MG63 (cell line): ENCODE results near the gene ZRANB1. TPM values are rescaled to one million over a fixed set of nuclear protein-coding genes. Genes with fewer than 3 reads are reported as not detected.
"Not testable (repeated sequence)": the region's sequence is repeated elsewhere in the genome, so short reads cannot be mapped to it uniquely, and the experiment has no call there.

Experiments used
- DNase-seq: peaks from one replicate; pipeline ENCODE4 v3.0.0-alpha.2; 2020
- H3K27me3 ChIP-seq: fragments of 250-450 bp; sonication (Bioruptor Pico); 2 replicates; pipeline ENCODE4 v1.5.1; 2020; ENCODE audit warnings: mild to moderate bottlenecking, moderate library complexity
- H3K36me3 ChIP-seq: fragments of 250-450 bp; sonication (Bioruptor Pico); 2 replicates; pipeline ENCODE4 v1.5.1; 2020; ENCODE audit warnings: mild to moderate bottlenecking, moderate library complexity
- H3K4me3 ChIP-seq: fragments of 250-450 bp; sonication (Bioruptor Pico); 2 replicates; pipeline ENCODE4 v1.5.1; 2020; ENCODE audit warnings: mild to moderate bottlenecking, moderate library complexity
- H3K9me3 ChIP-seq: fragments of 250-450 bp; sonication (Bioruptor Pico); 2 replicates; pipeline ENCODE4 v1.5.1; 2020; ENCODE audit warnings: mild to moderate bottlenecking, moderate library complexity
- total RNA-seq: library from RNA; depleted of rRNA; stranded (reverse); fragments of >200 nt; shearing (Covaris generic); gene quantifications from 2 replicates; pipeline ENCODE4 v1.2.3, GENCODE V29; 2014; ENCODE audit warnings: low replicate concordance; rRNA removed

The ZRANB1 gene
- total RNA-seq, result 20.9 and 24.4 TPM in 2 replicates

DNA sequence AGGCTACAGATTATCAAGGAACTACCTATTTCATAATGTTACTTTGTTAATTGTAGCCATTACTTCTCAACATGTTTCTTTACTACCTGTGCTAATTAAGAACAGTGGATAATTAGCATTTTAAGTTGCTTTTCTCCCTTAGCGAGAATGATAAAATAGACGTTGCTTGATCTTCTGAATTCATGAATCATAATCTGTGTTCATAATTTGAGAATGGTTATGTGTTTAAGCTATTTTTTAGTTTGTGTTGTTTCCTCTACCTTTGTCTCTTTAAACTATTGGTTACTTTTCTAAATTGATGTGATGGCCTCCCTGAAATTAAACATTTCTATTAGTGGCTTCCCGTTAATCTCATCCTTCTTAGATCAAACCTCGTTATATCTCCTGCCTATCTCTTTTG is at the start of gene ZRANB1:
Gene ZRANB1, plus strand, starts transcription at position 301 of the 400 bp plus-strand sequence. CDS start 371 bp downstream, outside the sequence.
- Histone ChIP-seq H3K9me3 (no peaks in the 10 kb centered on the region), H3K27me3 (no peaks in the 10 kb centered on the region; the same call in 1 of the 2 replicates), H3K36me3 (peaks cover 13% of the 10 kb centered on the region), H3K4me3 (no peak within 1 kb of the TSS)
- DNase-seq, result no peak

DNA sequence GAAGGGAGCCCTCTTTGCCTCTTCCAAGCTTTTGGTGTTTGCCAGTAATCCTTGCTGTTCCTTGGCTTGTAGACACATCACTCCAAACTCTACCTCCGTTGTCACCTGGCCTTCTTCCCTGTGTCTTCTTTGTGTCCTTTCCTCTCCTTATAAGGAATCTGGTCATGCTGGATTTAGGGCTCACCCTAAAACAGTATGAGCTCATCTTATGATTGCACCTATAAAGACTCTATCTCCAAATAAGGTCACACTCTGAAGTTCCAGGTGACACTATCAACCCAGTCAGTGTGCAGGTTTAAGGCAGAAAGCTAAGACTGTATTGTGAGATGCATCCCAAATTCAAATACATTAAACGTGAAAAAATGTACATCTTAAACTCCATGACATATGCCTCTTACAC is 49.0 kb upstream of the ZRANB1 start:
- DNase-seq, result no peak
- Histone ChIP-seq H3K36me3 (no peaks in the 10 kb centered on the region), H3K27me3 (no peaks in the 10 kb centered on the region), H3K4me3 (no peak overlapping the region), H3K9me3 (no peaks in the 10 kb centered on the region)

- Histone ChIP-seq H3K9me3 (no peaks in the 10 kb centered on the region), H3K27me3 (no peaks in the 10 kb centered on the region), H3K4me3 (no peak overlapping the region), H3K36me3 (no peaks in the 10 kb centered on the region)
- no peak for DNase-seq
Observed at GRCh38 chr10:124894569-124895215, 47.2 kb upstream of the ZRANB1 start.

DNA sequence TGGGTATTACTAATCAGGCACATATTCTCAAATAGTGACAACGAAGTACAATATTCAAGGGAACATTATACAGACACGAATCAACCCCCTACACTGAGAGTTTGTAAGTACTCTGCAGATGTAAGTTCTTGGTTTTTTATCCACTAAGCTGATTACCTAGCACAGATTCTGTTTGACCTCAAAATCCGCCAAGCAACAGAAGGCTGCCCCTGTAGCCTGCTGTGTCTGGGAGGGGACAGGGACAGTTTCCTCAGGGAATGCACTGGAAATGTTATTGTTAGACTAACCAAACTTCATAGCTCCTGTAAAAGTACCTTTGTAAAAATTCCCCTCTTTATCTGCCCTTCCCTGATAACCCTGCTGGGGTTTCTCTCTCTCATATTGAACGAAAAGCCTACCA is 45.2 kb upstream of the ZRANB1 start:
- no peaks in the 10 kb centered on the region for H3K36me3 ChIP-seq
- H3K4me3 ChIP-seq, result no peak overlapping the region
- H3K9me3 ChIP-seq, result no peaks in the 10 kb centered on the region
- no peaks in the 10 kb centered on the region for H3K27me3 ChIP-seq
- no peak for DNase-seq

- H3K4me3 ChIP-seq, result no peak overlapping the region
- no peak for DNase-seq
- no peaks in the 10 kb centered on the region for H3K9me3 ChIP-seq
- H3K27me3 ChIP-seq, result no peaks in the 10 kb centered on the region
- H3K36me3 ChIP-seq, result no peaks in the 10 kb centered on the region
Observed at GRCh38 chr10:124898471-124898870, 43.5 kb upstream of the ZRANB1 start.

GRCh38 chr10:124899151-124899550 is 42.8 kb upstream of the ZRANB1 start:
- Histone ChIP-seq H3K9me3 (no peaks in the 10 kb centered on the region), H3K4me3 (no peak overlapping the region), H3K36me3 (no peaks in the 10 kb centered on the region), H3K27me3 (no peaks in the 10 kb centered on the region)
- no peak for DNase-seq

- no peak for DNase-seq
- H3K4me3 ChIP-seq, result no peak overlapping the region
- no peaks in the 10 kb centered on the region for H3K27me3 ChIP-seq
- H3K36me3 ChIP-seq, result no peaks in the 10 kb centered on the region
- no peaks in the 10 kb centered on the region for H3K9me3 ChIP-seq
Observed at GRCh38 chr10:124902462-124902861, 39.5 kb upstream of the ZRANB1 start.

GRCh38 chr10:124903111-124903510 is 38.8 kb upstream of the ZRANB1 start:
- Histone ChIP-seq H3K36me3 (no peaks in the 10 kb centered on the region), H3K4me3 (no peak overlapping the region), H3K9me3 (no peaks in the 10 kb centered on the region), H3K27me3 (no peaks in the 10 kb centered on the region)
- DNase-seq, result peak; percentile 67

- H3K27me3 ChIP-seq, result no peaks in the 10 kb centered on the region
- no peak overlapping the region for H3K4me3 ChIP-seq
- no peaks in the 10 kb centered on the region for H3K36me3 ChIP-seq
- no peak for DNase-seq
- H3K9me3 ChIP-seq, result no peaks in the 10 kb centered on the region
Observed at GRCh38 chr10:124904796-124905195, 37.1 kb upstream of the ZRANB1 start.

GRCh38 chr10:124906551-124907001 is 35.3 kb upstream of the ZRANB1 start:
- no peaks in the 10 kb centered on the region for H3K9me3 ChIP-seq
- no peak overlapping the region for H3K4me3 ChIP-seq
- DNase-seq, result peak; percentile 86
- H3K27me3 ChIP-seq, result no peaks in the 10 kb centered on the region
- H3K36me3 ChIP-seq, result no peaks in the 10 kb centered on the region

DNA sequence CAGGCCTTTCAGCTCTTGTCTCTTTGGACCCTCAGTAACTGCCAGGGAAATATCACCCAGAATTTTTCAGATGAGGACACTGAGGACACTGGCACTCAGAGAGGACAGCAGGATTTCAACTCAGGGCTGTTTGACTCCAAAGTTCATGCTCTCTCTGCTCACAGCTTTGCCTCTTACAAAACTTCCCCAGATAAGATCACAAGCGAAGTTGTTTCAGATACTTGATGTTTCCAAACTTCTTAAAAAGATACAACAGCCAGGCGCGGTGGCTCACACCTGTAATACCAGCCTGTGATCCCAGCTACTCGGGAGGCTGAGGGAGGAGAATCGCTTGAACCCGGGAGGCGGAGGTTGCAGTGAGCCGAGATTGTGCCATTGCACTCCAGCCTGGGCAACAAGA is 32.4 kb upstream of the ZRANB1 start:
- Histone ChIP-seq H3K36me3 (no peaks in the 10 kb centered on the region), H3K27me3 (no peaks in the 10 kb centered on the region), H3K9me3 (no peaks in the 10 kb centered on the region), H3K4me3 (no peak overlapping the region)
- DNase-seq, result no peak

- Histone ChIP-seq H3K9me3 (no peaks in the 10 kb centered on the region), H3K4me3 (no peak overlapping the region), H3K36me3 (no peaks in the 10 kb centered on the region), H3K27me3 (no peaks in the 10 kb centered on the region)
- no peak for DNase-seq
Observed at GRCh38 chr10:124911124-124912067, 30.5 kb upstream of the ZRANB1 start.

GRCh38 chr10:124912101-124912886 is 29.6 kb upstream of the ZRANB1 start:
- DNase-seq, result peak; percentile 33
- no peak overlapping the region for H3K4me3 ChIP-seq

GRCh38 chr10:124913167-124913566 is 28.8 kb upstream of the ZRANB1 start:
- no peaks in the 10 kb centered on the region for H3K36me3 ChIP-seq
- H3K27me3 ChIP-seq, result no peaks in the 10 kb centered on the region
- H3K4me3 ChIP-seq, result no peak overlapping the region
- no peak for DNase-seq
- no peaks in the 10 kb centered on the region for H3K9me3 ChIP-seq

More at GRCh38 chr10:124912101-124912886, 29.6 kb upstream of the ZRANB1 start:
- Histone ChIP-seq H3K27me3 (no peaks in the 10 kb centered on the region), H3K9me3 (no peaks in the 10 kb centered on the region), H3K36me3 (no peaks in the 10 kb centered on the region)

DNA sequence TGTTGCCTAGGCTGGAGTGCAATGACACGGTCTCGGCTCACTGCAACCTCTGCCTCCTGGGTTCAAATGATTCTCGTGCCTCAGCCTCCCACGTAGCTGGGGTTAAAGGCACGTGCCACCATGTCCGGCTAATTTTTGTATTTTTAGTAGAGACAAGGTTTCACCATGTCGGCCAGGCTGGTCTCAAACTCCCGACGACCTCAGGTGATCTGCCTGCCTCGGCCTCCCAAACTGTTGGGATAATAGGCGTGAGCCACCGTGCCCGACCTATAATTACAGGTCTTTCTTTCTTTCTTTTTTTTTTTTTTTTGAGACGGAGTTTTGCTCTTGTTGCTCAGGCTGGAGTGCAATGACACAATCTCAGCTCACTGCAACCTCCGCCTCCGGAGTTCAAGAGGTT is 27.5 kb upstream of the ZRANB1 start:
- H3K36me3 ChIP-seq, DNase-seq, H3K27me3 ChIP-seq, H3K9me3 ChIP-seq, H3K4me3 ChIP-seq: not testable (repeated sequence)

DNA sequence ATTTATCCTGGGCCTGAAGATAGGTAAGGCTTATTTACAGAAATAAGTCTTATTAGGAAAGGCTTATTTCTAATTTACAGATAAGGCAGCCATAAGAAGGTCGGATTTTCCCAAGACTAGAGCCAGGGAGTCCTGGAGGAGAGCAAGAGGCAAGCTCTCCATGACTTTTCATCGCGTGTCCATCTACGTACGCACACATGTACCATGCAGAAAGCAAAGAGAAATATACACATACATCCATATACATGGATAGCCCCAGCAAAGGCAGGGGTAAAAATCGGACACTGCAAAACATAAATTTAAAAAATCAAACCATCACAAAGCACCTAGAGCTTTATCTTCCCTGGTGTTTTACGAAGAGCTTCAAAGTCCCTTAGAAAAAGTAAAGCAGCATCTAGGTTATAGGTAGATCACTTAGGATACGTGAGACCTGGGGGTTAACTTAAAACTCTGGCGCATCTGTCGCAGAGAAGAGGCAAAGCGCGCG is 25.8 kb upstream of the ZRANB1 start:
- no peak for DNase-seq
- H3K27me3 ChIP-seq, result no peaks in the 10 kb centered on the region
- H3K9me3 ChIP-seq, result no peaks in the 10 kb centered on the region

More for the DNA sequence above, 25.8 kb upstream of the ZRANB1 start:
- Histone ChIP-seq H3K36me3 (peaks cover 4% of the 10 kb centered on the region; the same call in 1 of the 2 replicates), H3K4me3 (peak overlapping the region; percentile 88)
